Neural cell (in vitro differentiated cells): ENCODE data around the gene NFATC3. TPM values are rescaled to one million over a fixed set of nuclear protein-coding genes. Genes with fewer than 3 reads are reported as not detected.
"Not testable (repeated sequence)": the region's sequence is repeated elsewhere in the genome, so short reads cannot be mapped to it uniquely, and the experiment has no call there.

ENCODE experiments used
- H2AFZ ChIP-seq: fragments of 200-600, 300-800 bp; sonication (generic), shearing (Covaris generic); 2 replicates; pipeline ENCODE4 v1.6.0; 2014; ENCODE audit warnings: low read depth, mild to moderate bottlenecking, antibody characterized with exemption, low read length, moderate library complexity
- H3F3A ChIP-seq: fragments of 200-600 bp; shearing (Covaris generic); 2 replicates; pipeline ENCODE4 v1.6.1; 2016; ENCODE audit warnings: mild to moderate bottlenecking, moderate library complexity, mixed read lengths, antibody characterized with exemption, low read length; ENCODE audit not compliant: insufficient read depth, poor library complexity, severe bottlenecking
- H3K27ac ChIP-seq: fragments of 200-600, 300-800 bp; sonication (generic), shearing (Covaris generic); 2 replicates; pipeline ENCODE4 v1.5.1; 2014; ENCODE audit warnings: mild to moderate bottlenecking, low read length, moderate library complexity
- H3K27me3 ChIP-seq: fragments of 300-800, 200-600 bp; sonication (generic), shearing (Covaris generic); 2 replicates; pipeline ENCODE4 v1.6.0; 2014; ENCODE audit warnings: mild to moderate bottlenecking, low read depth, low read length, moderate library complexity; ENCODE audit not compliant: insufficient read depth
- H3K36me3 ChIP-seq: fragments of 300-800, 200-600 bp; sonication (generic), shearing (Covaris generic); 2 replicates; pipeline ENCODE4 v1.5.1; 2014; ENCODE audit warnings: mild to moderate bottlenecking, antibody characterized with exemption, low read length, moderate library complexity; ENCODE audit not compliant: insufficient read depth
- H3K4me2 ChIP-seq: fragments of 300-800, 200-600 bp; sonication (generic), shearing (Covaris generic); 2 replicates; pipeline ENCODE4 v1.6.0; 2014; ENCODE audit warnings: mild to moderate bottlenecking, low read length
- H3K4me3 ChIP-seq: fragments of 300-800, 200-600 bp; sonication (generic), shearing (Covaris generic); 2 replicates; pipeline ENCODE4 v1.5.1; 2014; ENCODE audit warnings: mild to moderate bottlenecking, low read length, moderate library complexity
- H3K79me2 ChIP-seq: fragments of 200-600 bp; shearing (Covaris generic); replicated peaks from 2 replicates; pipeline ENCODE4 v1.6.0; 2014; ENCODE audit warnings: mild to moderate bottlenecking, low read length, moderate library complexity; ENCODE audit not compliant: insufficient read depth
- H3K9ac ChIP-seq: fragments of 300-800, 200-600 bp; sonication (generic), shearing (Covaris generic); 2 replicates; pipeline ENCODE4 v1.6.1; 2016; ENCODE audit warnings: mild to moderate bottlenecking, low read length, mixed read lengths
- H3K9me2 ChIP-seq: fragments of 200-600 bp; shearing (Covaris generic); 2 replicates; pipeline ENCODE4 v1.6.1; 2016; ENCODE audit warnings: mild to moderate bottlenecking, low read length, mixed read lengths; ENCODE audit not compliant: insufficient read depth
- H3K9me3 ChIP-seq: fragments of 200-600, 300-800 bp; sonication (generic), shearing (Covaris generic); 2 replicates; pipeline ENCODE4 v1.6.1; 2016; ENCODE audit warnings: mild to moderate bottlenecking, mixed run types, low read length, moderate library complexity, mixed read lengths
- H4K20me1 ChIP-seq: fragments of 200-600 bp; shearing (Covaris generic); 2 replicates; pipeline ENCODE4 v1.6.1; 2016; ENCODE audit warnings: mild to moderate bottlenecking, mixed run types; ENCODE audit not compliant: insufficient read depth
- CTCF ChIP-seq: fragments of 450-650 bp; IDR thresholded peaks from 2 replicates; pipeline ENCODE4 v1.5.1; 2014; ENCODE audit warnings: antibody characterized with exemption, mild to moderate bottlenecking, moderate library complexity; ENCODE audit not compliant: poor library complexity, severe bottlenecking
- EP300 ChIP-seq: fragments of 450-650 bp; conservative IDR thresholded peaks from 2 replicates; pipeline ENCODE4 v1.6.1; 2014; ENCODE audit warnings: antibody characterized with exemption, mild to moderate bottlenecking, moderate library complexity; ENCODE audit not compliant: poor library complexity, severe bottlenecking
- EZH2 ChIP-seq: fragments of 200-600, 300-800 bp; shearing (Covaris generic), sonication (generic); IDR thresholded peaks from 2 replicates; pipeline ENCODE4 v1.6.1; 2014; ENCODE audit warnings: antibody characterized with exemption, low read length, borderline replicate concordance, mild to moderate bottlenecking; ENCODE audit not compliant: insufficient read depth, poor library complexity, severe bottlenecking
- MXI1 ChIP-seq: fragments of 450-650 bp; conservative IDR thresholded peaks from 2 replicates; pipeline ENCODE4 v1.6.1; 2014; ENCODE audit warnings: antibody characterized with exemption, mild to moderate bottlenecking; ENCODE audit not compliant: poor library complexity, severe bottlenecking
- POLR2AphosphoS5 ChIP-seq: IDR thresholded peaks from 2 replicates; pipeline ENCODE4 v1.6.1; 2012
- RAD21 ChIP-seq: fragments of 450-650 bp; conservative IDR thresholded peaks from 2 replicates; pipeline ENCODE4 v1.6.1; 2014; ENCODE audit warnings: antibody characterized with exemption, mild to moderate bottlenecking, moderate library complexity
- REST ChIP-seq: IDR thresholded peaks from 2 replicates; pipeline ENCODE4 v1.6.1; 2012; ENCODE audit warnings: borderline replicate concordance
- SMC3 ChIP-seq: fragments of 450-650 bp; conservative IDR thresholded peaks from 2 replicates; pipeline ENCODE4 v1.6.1; 2014; ENCODE audit warnings: antibody characterized with exemption, mild to moderate bottlenecking, moderate library complexity; ENCODE audit not compliant: poor library complexity
- TAF1 ChIP-seq: IDR thresholded peaks from 2 replicates; pipeline ENCODE4 v1.6.1; 2012; ENCODE audit warnings: low read depth
- polyA plus RNA-seq: library from polyadenylated mRNA; depleted of rRNA; stranded (reverse); fragments of >200 nt; gene quantifications from 2 replicates; pipeline ENCODE4 v1.2.3, GENCODE V29; 2014

The NFATC3 gene
- polyA plus RNA-seq, 1 donor from 2014 or later: 6.2 TPM

- Histone ChIP-seq H3K9me2 (no peaks in the 10 kb centered on the region), H3K27me3 (no peaks in the 10 kb centered on the region), H3F3A (no peaks in the 10 kb centered on the region), H3K79me2 (peaks cover 5% of the 10 kb centered on the region), H3K4me3 (no peak overlapping the region), H3K4me2 (no peak overlapping the region), H3K9ac (no peak overlapping the region), H3K27ac (no peak overlapping the region), H3K36me3 (no peaks in the 10 kb centered on the region), H3K9me3 (no peaks in the 10 kb centered on the region), H4K20me1 (no peaks in the 10 kb centered on the region), H2AFZ (no peak overlapping the region)
- TF ChIP-seq POLR2AphosphoS5 (no peak), CTCF (no peak), MXI1 (no peak), EP300 (no peak), SMC3 (no peak), EZH2 (no peak), RAD21 (no peak), TAF1 (no peak), REST (no peak)
Measured at GRCh38 chr16:68130520-68130919, 45.4 kb downstream of the NFATC3 start.

- H3K4me2 ChIP-seq: no peak overlapping the region
- no peak overlapping the region for H2AFZ ChIP-seq
- no peak overlapping the region for H3K27ac ChIP-seq
- H4K20me1 ChIP-seq: no peaks in the 10 kb centered on the region
- H3K36me3 ChIP-seq: no peaks in the 10 kb centered on the region
- H3K9ac ChIP-seq: no peak overlapping the region
- no peaks in the 10 kb centered on the region for H3K9me2 ChIP-seq
- H3F3A ChIP-seq: no peaks in the 10 kb centered on the region
- H3K27me3 ChIP-seq: no peaks in the 10 kb centered on the region
- no peaks in the 10 kb centered on the region for H3K9me3 ChIP-seq
- no peak for TF ChIP-seq EZH2
- no peak for TF ChIP-seq SMC3
- TF ChIP-seq TAF1: no peak
- no peak for TF ChIP-seq RAD21
- no peak for TF ChIP-seq EP300
- TF ChIP-seq REST: no peak
- no peak for TF ChIP-seq CTCF
- TF ChIP-seq POLR2AphosphoS5: no peak
- no peak for TF ChIP-seq MXI1
- no peak overlapping the region for H3K4me3 ChIP-seq
- H3K79me2 ChIP-seq: peaks cover 5% of the 10 kb centered on the region
Measured at GRCh38 chr16:68131813-68132706, 46.9 kb downstream of the NFATC3 start.

GRCh38 chr16:68133000-68133399, 47.8 kb downstream of the NFATC3 start:
- H3K36me3 ChIP-seq, H3K9me2 ChIP-seq, H4K20me1 ChIP-seq, H3K27me3 ChIP-seq, H3F3A ChIP-seq, H3K27ac ChIP-seq, H3K79me2 ChIP-seq, H3K4me3 ChIP-seq, H3K4me2 ChIP-seq, H3K9me3 ChIP-seq, H2AFZ ChIP-seq, H3K9ac ChIP-seq: not testable (repeated sequence)
